Activated naive CD8-positive, alpha-beta T cell treated with anti-CD3 and anti-CD28 coated beads, Interleukin-2, amount 50 U/mL, for 24 hours (primary cell): Measurements from ENCODE around the gene NAT8.
"Not testable (repeated sequence)": the region's sequence is repeated elsewhere in the genome, so short reads cannot be mapped to it uniquely, and the experiment has no call there.

Experiments
- ATAC-seq: fragments of 150-1000 bp; cut with Tn5 transposase; one replicate; pipeline ENCODE4 v1.10.0; 2021
- DNase-seq: peaks from one replicate; pipeline ENCODE4 v3.0.0; 2021
- H3K27ac Mint-ChIP-seq: one replicate; pipeline ENCODE4 v1.8.0; 2021; ENCODE audit warnings: mild to moderate bottlenecking, mixed read lengths
- H3K27me3 Mint-ChIP-seq: one replicate; pipeline ENCODE4 v1.8.0; 2021; ENCODE audit warnings: mixed read lengths
- H3K36me3 Mint-ChIP-seq: one replicate; pipeline ENCODE4 v1.8.0; 2021; ENCODE audit warnings: low read depth, mixed read lengths
- H3K4me1 Mint-ChIP-seq: one replicate; pipeline ENCODE4 v1.8.0; 2021; ENCODE audit warnings: mixed read lengths
- H3K4me3 Mint-ChIP-seq: one replicate; pipeline ENCODE4 v1.8.0; 2021; ENCODE audit warnings: mild to moderate bottlenecking, moderate library complexity, mixed read lengths
- H3K9me3 Mint-ChIP-seq: one replicate; pipeline ENCODE4 v1.8.0; 2021; ENCODE audit warnings: mixed read lengths

The NAT8 gene, protein sequence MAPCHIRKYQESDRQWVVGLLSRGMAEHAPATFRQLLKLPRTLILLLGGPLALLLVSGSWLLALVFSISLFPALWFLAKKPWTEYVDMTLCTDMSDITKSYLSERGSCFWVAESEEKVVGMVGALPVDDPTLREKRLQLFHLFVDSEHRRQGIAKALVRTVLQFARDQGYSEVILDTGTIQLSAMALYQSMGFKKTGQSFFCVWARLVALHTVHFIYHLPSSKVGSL

DNA sequence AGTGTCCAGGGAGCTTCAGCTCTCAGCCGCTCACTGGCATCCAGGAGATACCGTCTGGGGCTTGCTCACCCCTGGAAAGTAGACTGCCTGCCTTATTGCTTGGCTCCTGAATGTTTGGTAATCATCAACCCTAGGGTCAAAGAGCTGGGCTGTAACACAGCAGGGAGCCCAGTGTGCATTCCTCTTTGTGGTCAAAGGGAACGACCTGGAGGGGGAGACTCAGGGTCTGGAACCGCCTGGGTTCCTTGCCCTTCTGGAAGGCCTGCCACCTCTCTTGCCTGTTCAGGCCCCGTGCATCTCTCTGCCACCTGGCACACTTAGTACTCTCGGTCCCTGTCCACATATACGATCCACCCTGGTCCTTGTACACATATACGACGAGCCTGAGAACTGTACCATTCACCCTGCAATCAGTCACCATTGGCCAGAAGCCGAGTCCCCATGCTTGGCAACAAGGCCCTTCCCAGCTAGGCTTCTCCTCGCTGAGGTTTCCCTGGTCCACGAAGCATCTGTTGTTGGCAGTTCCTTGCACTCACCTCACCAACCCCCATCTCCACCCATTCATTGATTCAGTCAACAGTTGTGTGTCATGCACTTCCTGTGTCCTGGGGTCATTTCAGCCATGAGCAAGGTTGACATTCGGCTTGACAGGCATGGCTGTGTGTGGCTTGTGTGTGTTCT lies at the start of gene NAT8:
Gene NAT8, minus strand, starts transcription at position 85 of the 681 bp plus-strand sequence. CDS start 794 bp downstream, outside the sequence.
- DNase-seq (no peak), ATAC-seq (no peak)
- Mint-ChIP-seq H3K9me3 (peaks cover 14% of the 10 kb centered on the region), H3K36me3 (no peaks in the 10 kb centered on the region), H3K4me1 (no peaks in the 10 kb centered on the region), H3K4me3 (no peak within 1 kb of the TSS), H3K27me3 (peaks cover 7% of the 10 kb centered on the region), H3K27ac (no peak within 1 kb of the TSS)

- not testable (repeated sequence) for H3K9me3 Mint-ChIP-seq, H3K27me3 Mint-ChIP-seq, H3K27ac Mint-ChIP-seq, H3K4me1 Mint-ChIP-seq, H3K4me3 Mint-ChIP-seq, H3K36me3 Mint-ChIP-seq
- peak; percentile 92 for ATAC-seq
- DNase-seq: peak; percentile 9
Measured at GRCh38 chr2:73690372-73691088, 48.3 kb upstream of the NAT8 start.

- not testable (repeated sequence) for H3K27me3 Mint-ChIP-seq, H3K9me3 Mint-ChIP-seq, H3K27ac Mint-ChIP-seq, H3K36me3 Mint-ChIP-seq, DNase-seq, H3K4me1 Mint-ChIP-seq, H3K4me3 Mint-ChIP-seq, ATAC-seq
Measured at GRCh38 chr2:73688494-73688893, 46.3 kb upstream of the NAT8 start.

- DNase-seq (no peak), ATAC-seq (no peak)
- Mint-ChIP-seq H3K4me3 (no peak overlapping the region), H3K36me3 (no peaks in the 10 kb centered on the region), H3K4me1 (no peaks in the 10 kb centered on the region), H3K9me3 (peaks cover 5% of the 10 kb centered on the region), H3K27ac (no peak overlapping the region), H3K27me3 (peaks cover 2% of the 10 kb centered on the region)
Measured at GRCh38 chr2:73685764-73686438, 43.7 kb upstream of the NAT8 start.

- not testable (repeated sequence) for H3K4me3 Mint-ChIP-seq, DNase-seq, H3K9me3 Mint-ChIP-seq, H3K27ac Mint-ChIP-seq, H3K4me1 Mint-ChIP-seq, H3K27me3 Mint-ChIP-seq, ATAC-seq, H3K36me3 Mint-ChIP-seq
Measured at GRCh38 chr2:73684905-73685304, 42.7 kb upstream of the NAT8 start.

GRCh38 chr2:73684325-73684724 lies 42.1 kb upstream of the NAT8 start:
- not testable (repeated sequence) for H3K36me3 Mint-ChIP-seq, H3K4me3 Mint-ChIP-seq, DNase-seq, H3K27ac Mint-ChIP-seq, H3K27me3 Mint-ChIP-seq, H3K9me3 Mint-ChIP-seq, H3K4me1 Mint-ChIP-seq
- ATAC-seq: peak; percentile 69

GRCh38 chr2:73679951-73680571 lies 37.8 kb upstream of the NAT8 start:
- H3K9me3 Mint-ChIP-seq, H3K4me3 Mint-ChIP-seq, H3K36me3 Mint-ChIP-seq, H3K27me3 Mint-ChIP-seq, ATAC-seq, H3K4me1 Mint-ChIP-seq, H3K27ac Mint-ChIP-seq: not testable (repeated sequence)
- peak; percentile 44 for DNase-seq

DNA sequence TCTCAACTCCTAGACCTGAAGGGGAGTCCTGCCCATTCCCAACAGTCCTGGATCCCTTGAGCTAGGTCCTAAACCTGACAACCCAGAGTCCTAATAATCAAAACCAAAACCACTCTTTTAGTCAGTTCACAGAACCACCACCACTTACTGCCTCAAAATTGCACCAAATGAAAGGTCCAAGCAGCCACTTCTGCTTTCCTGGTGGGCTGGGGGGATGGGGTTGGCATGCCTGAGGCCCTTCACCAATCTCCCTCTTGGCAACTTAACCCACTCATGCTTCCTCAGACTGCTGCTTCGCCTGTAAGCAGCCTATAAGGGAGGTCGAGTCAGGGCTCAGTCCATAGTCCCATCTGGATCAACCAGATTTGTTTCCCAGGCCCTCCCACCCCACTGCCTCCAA lies 37.0 kb upstream of the NAT8 start:
- H3K9me3 Mint-ChIP-seq, H3K27ac Mint-ChIP-seq, H3K4me3 Mint-ChIP-seq, DNase-seq, ATAC-seq, H3K27me3 Mint-ChIP-seq, H3K36me3 Mint-ChIP-seq, H3K4me1 Mint-ChIP-seq: not testable (repeated sequence)

DNA sequence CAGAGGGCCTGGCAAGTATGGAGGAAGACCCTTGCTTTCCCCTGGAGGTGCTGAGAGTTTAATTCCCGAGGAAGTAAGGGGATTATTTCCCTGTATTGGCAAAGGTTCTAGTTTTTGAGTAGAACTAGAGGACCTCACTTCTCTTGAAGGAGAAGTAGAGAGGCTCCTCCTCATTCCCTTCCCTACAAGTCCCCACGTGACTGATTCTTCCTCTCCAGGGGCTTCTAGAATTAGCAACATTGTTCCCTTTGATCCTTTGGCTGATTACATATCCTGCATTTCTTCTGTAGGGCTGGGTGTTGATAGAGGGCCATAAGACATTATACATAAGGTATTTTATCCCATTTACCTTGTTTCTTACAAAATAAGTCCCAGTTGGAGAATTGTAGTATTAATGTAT lies 35.8 kb upstream of the NAT8 start:
- not testable (repeated sequence) for H3K27ac Mint-ChIP-seq, H3K4me3 Mint-ChIP-seq, H3K9me3 Mint-ChIP-seq, H3K27me3 Mint-ChIP-seq, ATAC-seq, H3K4me1 Mint-ChIP-seq, DNase-seq, H3K36me3 Mint-ChIP-seq

DNA sequence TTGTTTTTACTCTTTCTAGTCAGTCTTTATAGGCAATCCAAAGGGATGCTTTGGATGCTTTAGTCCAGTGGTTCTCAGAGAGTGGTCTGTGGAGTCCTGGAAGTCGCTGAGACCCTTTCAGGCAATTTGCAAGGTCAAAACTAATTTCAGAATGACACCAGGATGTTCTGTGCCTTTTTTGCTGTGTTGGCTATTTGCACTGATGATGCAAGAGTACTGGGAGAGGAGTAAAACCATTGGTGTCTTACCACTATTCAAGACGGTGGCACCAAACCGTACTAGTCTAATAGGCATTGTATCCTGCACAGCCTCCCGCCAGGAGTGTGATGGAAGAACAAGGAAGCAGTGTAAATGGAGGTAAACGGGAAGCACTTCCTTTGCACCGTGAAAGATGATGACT lies 34.0 kb upstream of the NAT8 start:
- not testable (repeated sequence) for H3K9me3 Mint-ChIP-seq, ATAC-seq, DNase-seq, H3K4me1 Mint-ChIP-seq, H3K36me3 Mint-ChIP-seq, H3K4me3 Mint-ChIP-seq, H3K27me3 Mint-ChIP-seq, H3K27ac Mint-ChIP-seq

DNA sequence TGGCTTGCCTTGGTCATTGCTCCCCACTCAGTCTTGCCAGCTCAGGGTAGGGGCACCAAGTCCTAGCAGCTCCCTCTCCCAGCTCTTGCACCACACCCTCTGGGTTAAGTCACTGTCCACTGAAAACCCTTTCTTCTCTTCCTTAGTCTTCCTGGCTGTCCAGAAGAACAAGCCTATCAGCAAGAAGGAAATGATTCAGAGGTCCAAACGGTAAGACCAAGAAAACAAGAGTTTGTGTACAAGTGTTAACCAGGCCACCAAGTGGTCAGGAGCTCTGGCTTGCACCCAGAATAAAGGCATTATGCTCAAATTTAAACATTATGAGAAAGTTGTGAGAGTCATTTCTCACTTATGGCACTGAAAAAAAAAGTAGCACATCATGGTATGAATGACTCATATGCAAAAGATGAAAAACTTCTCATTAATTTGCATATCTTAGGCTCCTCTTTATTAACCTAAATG lies 32.5 kb upstream of the NAT8 start:
- not testable (repeated sequence) for H3K4me1 Mint-ChIP-seq, H3K27me3 Mint-ChIP-seq, H3K4me3 Mint-ChIP-seq, H3K9me3 Mint-ChIP-seq, H3K36me3 Mint-ChIP-seq, DNase-seq
- ATAC-seq: peak; percentile 40
- peak overlapping the region; percentile 29 for H3K27ac Mint-ChIP-seq

DNA sequence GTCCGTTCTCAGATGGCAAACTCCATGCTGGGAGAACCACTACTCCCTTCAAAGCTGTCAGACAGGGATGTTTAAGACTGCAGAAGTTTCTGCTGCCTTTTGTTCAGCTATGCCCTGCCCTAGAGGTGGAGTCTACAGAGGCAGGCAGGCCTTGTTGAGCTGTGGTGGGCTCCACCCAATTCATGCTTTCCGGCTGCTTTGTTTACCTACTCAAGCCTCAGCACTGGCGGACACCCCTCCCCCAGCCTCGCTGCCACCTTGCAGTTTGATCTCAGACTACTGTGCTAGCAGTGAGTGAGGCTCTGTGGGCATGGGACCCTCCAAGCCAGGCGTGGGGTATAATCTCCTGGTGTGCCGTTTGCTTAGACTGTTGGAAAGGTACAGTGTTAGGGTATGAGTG lies 27.8 kb upstream of the NAT8 start:
- not testable (repeated sequence) for DNase-seq, H3K4me1 Mint-ChIP-seq, H3K36me3 Mint-ChIP-seq, H3K9me3 Mint-ChIP-seq, H3K27ac Mint-ChIP-seq, ATAC-seq, H3K4me3 Mint-ChIP-seq, H3K27me3 Mint-ChIP-seq

DNA sequence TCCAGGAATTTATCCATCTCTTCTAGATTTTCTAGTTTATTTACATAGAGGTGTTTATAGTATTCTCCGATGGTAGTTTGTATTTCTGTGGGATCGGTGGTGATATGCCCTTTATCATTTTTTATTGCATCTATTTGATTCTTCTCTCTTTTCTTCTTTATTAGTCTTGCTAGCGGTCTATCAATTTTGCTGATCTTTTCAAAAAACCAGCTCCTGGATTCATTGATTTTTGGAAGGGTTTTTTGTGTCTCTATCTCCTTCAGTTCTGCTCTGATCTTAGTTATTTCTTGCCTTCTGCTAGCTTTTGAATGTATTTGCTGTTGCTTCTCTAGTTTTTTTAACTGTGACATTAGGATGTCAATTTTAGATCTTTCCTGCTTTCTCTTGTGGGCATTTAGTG lies 25.0 kb upstream of the NAT8 start:
- DNase-seq, H3K27ac Mint-ChIP-seq: not testable (repeated sequence)

GRCh38 chr2:73654175-73654574 lies 12.0 kb upstream of the NAT8 start:
- DNase-seq (no peak), ATAC-seq (no peak)
- Mint-ChIP-seq H3K27ac (no peak overlapping the region), H3K36me3 (no peaks in the 10 kb centered on the region), H3K27me3 (peaks cover 2% of the 10 kb centered on the region), H3K4me1 (no peaks in the 10 kb centered on the region), H3K9me3 (peaks cover 1% of the 10 kb centered on the region), H3K4me3 (no peak overlapping the region)

More for the DNA sequence above, 25.0 kb upstream of the NAT8 start:
- not testable (repeated sequence) for H3K27me3 Mint-ChIP-seq, H3K36me3 Mint-ChIP-seq, ATAC-seq, H3K9me3 Mint-ChIP-seq, H3K4me3 Mint-ChIP-seq, H3K4me1 Mint-ChIP-seq
